OCI-LY1 (cell line): ENCODE data around the gene TEX10.

Experiments used
- CTCF ChIP-seq: fragments of 200-600 bp; sonication (generic), shearing (Covaris generic); IDR thresholded peaks from 2 replicates; pipeline ENCODE4 v1.5.1; 2017; ENCODE audit warnings: mild to moderate bottlenecking, antibody characterized with exemption, low read length, moderate library complexity, mixed read lengths
- EZH2 ChIP-seq: fragments of 200-600 bp; sonication (generic), shearing (Covaris generic); IDR thresholded peaks from 2 replicates; pipeline ENCODE4 v1.8.0; 2017; ENCODE audit warnings: borderline replicate concordance, mixed run types, mild to moderate bottlenecking, antibody characterized with exemption, low read length, moderate library complexity, mixed read lengths

DNA sequence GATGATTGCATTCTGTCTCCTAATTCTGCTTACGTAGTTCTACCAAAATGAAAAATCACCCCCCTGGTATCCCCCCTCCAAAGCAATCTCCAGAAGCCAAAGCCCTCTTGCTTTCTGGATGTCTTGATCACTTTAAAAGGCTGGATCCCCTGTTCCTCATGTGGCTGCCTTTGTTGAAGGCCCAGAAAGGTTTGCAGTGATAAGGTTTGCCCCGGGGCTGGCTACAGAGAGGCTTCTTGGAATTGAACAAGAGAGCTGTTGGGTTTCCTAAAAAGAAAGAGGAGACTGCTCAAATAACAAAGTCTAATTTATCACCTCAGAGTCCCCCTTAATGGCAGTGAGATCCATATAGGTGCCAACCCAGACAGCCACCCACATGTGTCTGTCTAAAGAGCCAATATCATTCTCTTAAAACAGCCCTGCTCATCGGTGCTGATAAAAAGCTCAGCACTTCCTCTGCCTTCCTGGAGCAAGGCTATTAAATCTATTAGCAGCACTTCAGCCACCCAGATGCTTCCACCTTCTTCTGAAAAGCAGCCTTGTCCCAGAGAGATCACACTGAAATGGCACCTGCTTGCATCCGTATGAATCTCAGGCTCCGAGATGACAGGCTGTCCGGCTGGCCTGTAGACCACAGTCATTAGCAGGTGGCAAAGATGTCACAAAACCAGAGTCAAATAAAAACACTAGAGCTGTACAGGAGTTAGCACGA, 70.9 kb downstream of the TEX10 start:
- TF ChIP-seq CTCF (no peak), EZH2 (no peak)
